Spinal cord (tissue), 10 donors: ENCODE results near the gene HNRNPD. TPM values are rescaled to one million over a fixed set of nuclear protein-coding genes. Genes with fewer than 3 reads are reported as not detected.
A peak's percentile ranks its signal among the peaks of the same experiment; 100 is the strongest.
"Not testable (repeated sequence)": the region's sequence is repeated elsewhere in the genome, so short reads cannot be mapped to it uniquely, and the experiment has no call there.

Experiments used
- DNase-seq, 6 donors: peaks; one replicate each; pipeline versions ENCODE4 v3.0.0 to v3.0.0-alpha.2; 2013 to 2015; ENCODE audit warnings: low spot score in 6 of 6, low read depth in 4 of 6
- H3K27ac ChIP-seq: one replicate; pipeline ENCODE4 v1.5.1; 2013; ENCODE audit warnings: low read depth, low read length, control low read depth
- H3K27me3 ChIP-seq: one replicate; pipeline ENCODE4 v1.6.1; 2013; ENCODE audit warnings: low read length; ENCODE audit not compliant: control insufficient read depth, insufficient read depth
- H3K36me3 ChIP-seq: one replicate; pipeline ENCODE4 v1.6.1; 2013; ENCODE audit warnings: low read length; ENCODE audit not compliant: control insufficient read depth, insufficient read depth
- H3K4me1 ChIP-seq: one replicate; pipeline ENCODE4 v1.6.1; 2013; ENCODE audit warnings: low read length; ENCODE audit not compliant: control insufficient read depth, insufficient read depth
- H3K4me3 ChIP-seq: one replicate; pipeline ENCODE4 v1.5.1; 2013; ENCODE audit warnings: low read depth, low read length, control low read depth
- H3K9me3 ChIP-seq: one replicate; pipeline ENCODE4 v1.6.1; 2013; ENCODE audit warnings: low read length; ENCODE audit not compliant: control insufficient read depth, insufficient read depth
- WGBS: methylation state at CpG from one replicate; pipeline ENCODE4 v1.1.5; 2013; ENCODE audit warnings: missing lambda C conversion rate; ENCODE audit not compliant: insufficient coverage; 5-methylcytosine and 5-hydroxymethylcytosine counted together
- polyA plus RNA-seq, 2 donors: library from polyadenylated mRNA; unstranded; fragments of 120-200 nt; gene quantifications; one replicate each; pipeline ENCODE4 v1.2.1, GENCODE V29; 2013; ENCODE audit not compliant: insufficient read length in 2 of 2
- total RNA-seq, 2 donors: library from RNA; depleted of rRNA in 1 of 2; stranded (reverse); fragments of 120-200 nt in 1 of 2; fragments of >200 nt in 1 of 2; gene quantifications; one replicate each; pipeline versions ENCODE4 v1.2.3 to v1.2.4, GENCODE V29; 2013 to 2014
- donor health status: healthy.

The HNRNPD gene
- total and polyA plus RNA-seq, 4 donors, result 75.7 to 358 (median 217) TPM

GRCh38 chr4:82362565-82362964, 11.2 kb downstream of the HNRNPD start:
- peaks cover 7% of the 10 kb centered on the region for H3K36me3 ChIP-seq
- WGBS, result 60% methylated on average over 1 of the region's 9 CpGs
- H3K4me3 ChIP-seq, result no peak overlapping the region
- H3K9me3 ChIP-seq, result no peaks in the 10 kb centered on the region
- DNase-seq, result no peak
- no peak overlapping the region for H3K27ac ChIP-seq
- H3K4me1 ChIP-seq, result peaks cover 3% of the 10 kb centered on the region
- H3K27me3 ChIP-seq, result no peaks in the 10 kb centered on the region

DNA sequence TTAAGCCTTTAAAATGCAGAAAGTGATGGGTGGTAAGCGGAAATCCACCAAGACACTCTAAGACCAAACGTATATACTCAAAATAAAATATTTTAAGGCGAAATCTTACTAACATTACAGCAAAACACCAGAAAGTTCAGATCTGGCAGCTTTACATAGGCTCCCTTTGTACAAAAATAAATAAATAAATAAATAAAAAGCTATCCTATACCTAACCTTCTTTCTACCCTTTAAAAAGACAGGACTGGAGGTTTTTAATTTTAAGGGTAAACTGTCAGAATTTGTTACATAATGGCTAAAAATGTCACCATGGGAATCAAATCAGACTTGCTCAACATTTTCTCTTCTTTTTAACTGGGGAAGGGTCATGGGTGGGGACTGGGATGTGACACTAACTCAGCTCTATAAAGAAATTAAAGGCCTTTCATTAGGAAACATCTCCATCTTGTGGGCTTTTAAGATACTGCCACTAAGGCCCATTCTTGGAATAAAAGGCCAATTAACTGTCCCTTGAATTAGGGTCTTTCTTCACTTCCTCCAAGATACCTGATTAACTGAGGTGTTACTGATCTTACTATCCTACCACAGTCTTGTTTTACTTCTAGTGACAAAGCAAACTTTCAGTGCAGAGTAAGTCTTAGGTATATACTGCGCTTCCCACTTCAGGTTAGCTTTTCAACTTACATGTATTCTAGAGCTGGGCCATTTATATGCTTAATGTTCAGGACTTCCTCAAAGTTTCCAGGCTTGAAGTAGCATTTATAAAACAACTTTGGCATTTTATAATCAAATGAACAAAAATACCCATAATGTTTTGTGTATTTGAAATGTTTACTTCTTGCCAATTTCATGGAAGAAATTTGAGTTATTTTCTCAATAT, 13.3 kb downstream of the HNRNPD start:
- WGBS, result no CpG with 5 or more reads among the region's 4 CpGs
- Histone ChIP-seq H3K4me1 (peaks cover 3% of the 10 kb centered on the region), H3K27ac (no peak overlapping the region), H3K27me3 (no peaks in the 10 kb centered on the region), H3K36me3 (no peaks in the 10 kb centered on the region), H3K9me3 (no peaks in the 10 kb centered on the region), H3K4me3 (no peak overlapping the region)
- peak in 5 of 6 donors; percentile 28 to 73 (median 31) for DNase-seq

GRCh38 chr4:82358847-82359246, 14.9 kb downstream of the HNRNPD start:
- no peak for DNase-seq
- no peaks in the 10 kb centered on the region for H3K9me3 ChIP-seq
- no peak overlapping the region for H3K4me3 ChIP-seq
- no peak overlapping the region for H3K27ac ChIP-seq
- no peaks in the 10 kb centered on the region for H3K27me3 ChIP-seq
- H3K36me3 ChIP-seq, result peaks cover 3% of the 10 kb centered on the region
- H3K4me1 ChIP-seq, result peaks cover under 1% of the 10 kb centered on the region

DNA sequence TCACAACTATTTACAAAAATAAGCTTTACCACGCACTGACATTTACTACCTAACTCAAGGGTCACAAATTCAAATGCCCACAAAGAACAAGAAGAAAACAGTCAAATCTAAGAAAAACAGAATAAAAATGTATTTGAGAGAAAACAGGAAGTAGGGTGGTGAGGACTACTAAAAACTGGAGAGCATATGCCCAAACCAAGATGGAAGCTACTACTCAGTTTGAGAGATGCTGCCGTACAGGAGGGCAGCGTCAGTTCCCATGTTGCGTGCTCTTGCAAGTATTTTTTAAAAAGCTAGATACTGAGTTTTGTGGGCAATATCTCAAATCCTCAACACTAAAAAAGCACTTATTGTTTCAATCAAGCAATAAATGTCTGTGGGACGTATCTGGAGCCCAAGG, 16.2 kb downstream of the HNRNPD start:
- no peak overlapping the region for H3K27ac ChIP-seq
- no peak overlapping the region for H3K4me3 ChIP-seq
- no peaks in the 10 kb centered on the region for H3K4me1 ChIP-seq
- H3K36me3 ChIP-seq, result peaks cover 3% of the 10 kb centered on the region
- no CpG with 5 or more reads among the region's 5 CpGs for WGBS
- H3K9me3 ChIP-seq, result no peaks in the 10 kb centered on the region
- no peaks in the 10 kb centered on the region for H3K27me3 ChIP-seq
- no peak for DNase-seq

DNA sequence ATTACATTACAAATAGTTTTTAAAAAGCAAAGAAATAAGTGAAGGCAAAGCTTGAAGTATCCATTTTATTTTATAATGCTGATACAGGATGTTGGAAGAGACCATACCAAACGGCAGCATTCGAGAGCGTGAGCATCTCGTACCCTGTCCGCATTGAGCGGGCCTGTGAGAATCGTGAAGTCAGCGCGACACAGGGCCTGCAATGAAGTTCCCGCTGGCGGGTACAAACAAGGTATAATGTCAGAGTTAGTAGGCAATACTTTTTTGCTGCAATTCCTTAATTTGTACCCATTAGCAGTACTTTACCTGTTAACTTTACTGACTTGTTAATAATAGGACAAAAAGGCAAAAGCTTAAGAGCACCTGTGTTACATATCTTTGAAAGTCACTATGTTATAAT, 19.0 kb downstream of the HNRNPD start:
- DNase-seq, result no peak
- 93% methylated on average over 6 of the region's 11 CpGs for WGBS
- Histone ChIP-seq H3K36me3 (peaks cover 19% of the 10 kb centered on the region), H3K9me3 (no peaks in the 10 kb centered on the region), H3K27me3 (no peaks in the 10 kb centered on the region), H3K4me3 (no peak overlapping the region), H3K4me1 (no peaks in the 10 kb centered on the region), H3K27ac (no peak overlapping the region)

- Histone ChIP-seq H3K27ac (no peak overlapping the region), H3K4me1 (no peaks in the 10 kb centered on the region), H3K9me3 (no peaks in the 10 kb centered on the region), H3K36me3 (peaks cover 19% of the 10 kb centered on the region), H3K4me3 (no peak overlapping the region), H3K27me3 (no peaks in the 10 kb centered on the region)
- no CpG with 5 or more reads among the region's 2 CpGs for WGBS
- DNase-seq, result no peak
Measured at GRCh38 chr4:82352825-82353366, 20.9 kb downstream of the HNRNPD start.

- no peaks in the 10 kb centered on the region for H3K9me3 ChIP-seq
- H3K4me3 ChIP-seq, result no peak overlapping the region
- H3K27ac ChIP-seq, result no peak overlapping the region
- no CpG with 5 or more reads among the region's 6 CpGs for WGBS
- no peaks in the 10 kb centered on the region for H3K27me3 ChIP-seq
- no peaks in the 10 kb centered on the region for H3K4me1 ChIP-seq
- DNase-seq, result no peak
- peaks cover 26% of the 10 kb centered on the region for H3K36me3 ChIP-seq
Measured at GRCh38 chr4:82352118-82352824, 21.5 kb downstream of the HNRNPD start.

- DNase-seq, result no peak
- Histone ChIP-seq H3K27me3 (no peaks in the 10 kb centered on the region), H3K4me1 (no peaks in the 10 kb centered on the region), H3K27ac (no peak overlapping the region), H3K9me3 (no peaks in the 10 kb centered on the region), H3K36me3 (peaks cover 19% of the 10 kb centered on the region), H3K4me3 (no peak overlapping the region)
Measured at GRCh38 chr4:82346126-82346525, 27.7 kb downstream of the HNRNPD start.

DNA sequence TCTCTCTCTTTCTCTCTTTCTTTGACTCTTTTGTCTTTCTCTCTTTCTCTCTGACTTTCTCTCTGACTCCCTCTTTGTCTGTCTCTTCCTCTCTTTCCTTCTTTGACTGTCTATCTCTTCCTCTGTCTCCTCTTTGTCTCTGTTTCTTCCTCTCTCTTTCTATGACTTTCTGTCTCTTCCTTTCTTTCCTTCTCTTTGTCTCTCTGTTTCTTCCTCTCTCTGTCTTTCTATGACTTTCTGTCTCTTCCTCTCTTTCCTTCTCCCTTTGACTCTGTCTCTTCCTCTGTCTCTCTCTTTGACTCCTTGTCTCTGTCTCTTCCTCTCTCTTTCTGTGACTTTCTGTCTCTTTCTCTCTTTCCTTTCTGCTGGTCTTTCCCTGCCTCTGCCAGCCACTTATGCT, 38.7 kb downstream of the HNRNPD start:
- no peak for DNase-seq
- Histone ChIP-seq H3K4me3 (no peak overlapping the region), H3K27ac (no peak overlapping the region), H3K4me1 (no peaks in the 10 kb centered on the region), H3K27me3 (no peaks in the 10 kb centered on the region), H3K36me3 (no peaks in the 10 kb centered on the region), H3K9me3 (peaks cover 3% of the 10 kb centered on the region)

- not testable (repeated sequence) for H3K4me1 ChIP-seq, H3K4me3 ChIP-seq, H3K27me3 ChIP-seq, DNase-seq, H3K9me3 ChIP-seq, H3K27ac ChIP-seq, H3K36me3 ChIP-seq
- WGBS, result 95% methylated on average over 9 of the region's 9 CpGs
Measured at GRCh38 chr4:82333641-82334040, 40.1 kb downstream of the HNRNPD start.
